Stimulated activated CD4-positive, alpha-beta T cell treated with anti-CD3 and anti-CD28 coated beads, Interleukin-4, amount 100 ng/mL, for 4 hours (primary cell): Measurements from ENCODE around the gene RMND5A.

Experiments used
- DNase-seq, 2 experiments: peaks; one replicate each; pipeline ENCODE4 v3.0.0-alpha.2; 2020

Gene RMND5A

DNA sequence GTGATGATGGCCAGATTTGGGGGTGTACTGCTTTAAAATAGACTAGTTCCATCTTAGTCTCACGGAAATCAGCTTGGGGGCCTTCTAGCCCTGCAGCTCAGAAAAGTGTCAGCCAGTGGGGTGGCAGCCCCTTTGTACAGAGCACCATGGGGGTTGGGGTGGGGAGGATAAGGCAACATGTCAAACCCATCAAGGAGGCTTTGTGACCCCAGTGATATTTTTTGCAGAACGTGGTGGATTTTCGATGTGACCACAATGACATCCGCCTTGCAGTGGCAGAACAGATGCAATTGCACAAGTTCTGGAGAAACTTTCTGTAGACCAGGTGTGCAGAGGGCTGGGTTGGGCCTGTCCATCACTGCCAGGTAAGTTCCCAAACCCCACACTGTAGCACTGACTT lies 73.7 kb downstream of the RMND5A start:
- DNase-seq: no peak

DNA sequence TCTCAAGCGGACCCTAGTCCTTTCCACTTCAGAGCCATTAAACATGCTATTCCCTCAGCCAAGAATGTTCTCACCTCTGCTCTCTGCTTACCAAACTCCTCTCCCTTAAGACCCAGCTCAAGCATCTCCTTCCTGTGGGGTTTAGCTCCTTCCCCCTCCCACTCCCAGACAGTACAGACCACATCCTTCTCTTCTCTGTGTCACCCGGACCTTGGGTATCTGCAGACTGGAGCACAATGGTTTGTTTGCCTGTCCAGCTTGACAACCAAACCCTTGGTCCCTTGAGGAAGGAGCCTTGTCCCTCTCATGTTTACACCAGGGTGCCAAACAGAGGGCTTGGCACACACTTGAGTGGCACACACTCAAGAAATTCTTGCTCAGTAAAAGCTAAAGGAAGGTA lies 74.8 kb downstream of the RMND5A start:
- no peak for DNase-seq

DNA sequence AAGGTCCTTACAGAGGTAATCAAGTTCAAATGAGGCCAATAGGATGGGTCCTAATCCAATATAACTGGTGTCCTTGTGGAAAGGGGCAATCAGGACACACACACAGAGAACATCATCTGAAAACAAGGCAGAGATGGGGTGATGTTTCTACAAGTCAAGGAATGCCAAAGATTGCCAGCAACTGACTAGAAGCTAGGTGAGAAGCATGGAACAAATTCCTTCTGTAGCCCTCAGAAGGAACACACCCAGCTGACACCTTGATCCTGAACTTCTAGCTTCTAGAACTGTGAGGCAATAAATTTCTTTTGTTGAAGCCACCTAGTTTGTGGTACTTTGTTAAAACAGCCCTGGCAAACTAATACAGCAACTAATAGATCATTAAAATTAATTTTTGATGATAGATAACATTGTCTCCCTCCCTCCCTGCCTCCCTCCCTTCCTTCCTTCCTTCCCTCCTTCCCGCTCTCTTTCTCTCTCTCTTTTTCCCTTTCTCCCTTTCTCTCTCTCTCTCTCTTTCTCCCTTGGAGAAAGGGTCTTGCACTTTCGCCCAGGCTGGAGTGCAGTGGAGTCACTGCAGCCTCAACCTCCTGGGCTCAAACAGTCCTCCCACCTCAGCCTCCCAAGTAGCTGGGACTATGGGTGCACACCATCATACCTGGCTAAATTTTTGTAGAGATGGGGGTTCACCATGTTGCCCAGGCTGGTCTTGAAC lies 80.9 kb downstream of the RMND5A start:
- no peak for DNase-seq

DNA sequence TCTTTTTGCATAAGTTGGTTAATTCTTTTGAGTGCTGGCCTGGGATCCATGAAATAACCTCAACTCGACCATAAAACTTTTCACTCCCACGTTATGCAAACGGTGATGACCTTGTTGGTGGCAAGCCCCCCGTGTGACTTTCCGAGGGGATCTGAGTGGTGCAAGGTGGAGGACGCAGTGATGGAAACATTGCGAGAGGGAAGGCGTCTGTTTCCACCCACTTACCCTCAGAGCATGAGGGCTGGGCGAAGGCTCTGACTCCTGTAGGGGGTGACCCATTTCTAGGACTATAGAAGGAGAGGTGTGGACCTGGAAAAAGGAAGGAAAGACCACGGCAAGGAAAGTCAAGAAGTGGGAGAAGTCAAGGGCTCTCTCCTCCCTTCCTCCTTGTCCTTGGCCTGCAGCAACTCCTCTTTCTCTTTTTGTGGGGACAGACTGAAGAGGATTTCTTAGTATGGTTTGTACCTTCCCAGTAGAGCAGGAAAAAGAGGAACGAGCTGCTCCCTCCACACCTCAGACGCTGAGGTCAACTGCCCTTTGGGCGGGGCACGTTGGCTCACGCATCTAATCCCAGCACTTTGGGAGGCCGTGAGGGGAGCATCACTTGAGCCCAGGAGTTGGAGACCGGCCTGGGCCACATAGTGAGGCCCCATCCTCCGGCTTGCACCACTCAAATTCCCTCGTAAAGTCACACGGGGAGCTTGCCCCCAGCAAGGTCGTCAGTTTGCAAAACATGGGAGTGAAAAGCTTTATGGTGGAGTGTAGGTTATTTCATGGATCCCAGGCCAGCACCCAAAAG lies 86.2 kb downstream of the RMND5A start:
- DNase-seq: no peak

DNA sequence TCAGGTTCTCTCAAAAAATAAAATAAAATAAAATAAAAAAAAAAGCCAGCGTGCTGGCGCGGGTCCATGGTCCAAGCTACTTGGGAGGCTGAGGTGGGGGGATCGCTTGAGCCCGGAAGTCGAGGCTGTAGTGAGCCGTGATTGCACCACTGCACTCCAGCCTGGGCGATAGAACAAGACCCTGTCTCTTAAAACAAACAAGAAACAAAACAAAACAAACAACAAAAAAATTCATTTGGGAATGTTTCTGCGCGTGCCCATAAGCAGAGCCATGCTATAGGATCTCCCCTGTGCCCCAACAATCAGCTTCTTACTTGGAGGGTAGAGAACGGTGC lies 87.0 kb downstream of the RMND5A start:
- no peak for DNase-seq

DNA sequence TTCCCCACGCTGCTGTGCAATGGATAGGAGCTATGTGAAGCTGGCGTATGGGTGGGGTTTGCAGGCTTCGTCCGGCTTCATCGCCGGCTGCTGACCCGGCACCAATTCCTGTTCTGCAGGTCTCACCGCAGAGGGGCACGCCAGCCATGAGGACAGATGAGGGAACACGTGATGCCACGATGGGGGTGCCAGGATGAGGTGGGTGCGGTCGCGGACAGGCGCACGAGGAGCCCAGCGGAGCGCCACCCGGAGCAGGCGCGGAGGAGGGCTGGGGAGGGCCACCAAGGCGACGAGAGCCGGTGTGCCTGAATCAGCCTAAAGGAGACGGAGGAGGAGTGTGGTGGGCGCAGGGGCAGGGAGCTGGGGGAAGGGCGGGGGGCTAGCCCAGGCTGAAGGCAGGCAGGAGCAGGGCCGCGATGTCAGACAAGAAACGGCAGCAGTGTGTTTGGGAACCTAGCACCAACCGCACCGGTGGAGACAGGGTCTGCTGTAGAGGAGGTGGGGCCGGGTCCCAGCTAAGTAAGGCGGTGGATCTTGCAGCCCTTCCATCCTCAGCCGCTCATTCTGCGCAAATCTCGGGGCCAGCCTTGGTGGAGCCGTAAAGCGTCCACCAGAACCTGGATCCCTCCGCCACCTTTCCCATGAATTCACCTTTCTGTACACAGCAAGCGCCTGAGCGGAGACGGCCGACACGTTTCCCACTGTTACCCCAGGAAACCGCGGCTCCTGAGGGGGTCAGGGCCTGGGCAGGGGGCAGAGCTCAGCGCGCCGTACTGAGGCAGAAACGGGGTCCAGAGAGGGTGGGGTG lies 87.6 kb downstream of the RMND5A start:
- DNase-seq: peak in 1 of 2 experiments; percentile 34

DNA sequence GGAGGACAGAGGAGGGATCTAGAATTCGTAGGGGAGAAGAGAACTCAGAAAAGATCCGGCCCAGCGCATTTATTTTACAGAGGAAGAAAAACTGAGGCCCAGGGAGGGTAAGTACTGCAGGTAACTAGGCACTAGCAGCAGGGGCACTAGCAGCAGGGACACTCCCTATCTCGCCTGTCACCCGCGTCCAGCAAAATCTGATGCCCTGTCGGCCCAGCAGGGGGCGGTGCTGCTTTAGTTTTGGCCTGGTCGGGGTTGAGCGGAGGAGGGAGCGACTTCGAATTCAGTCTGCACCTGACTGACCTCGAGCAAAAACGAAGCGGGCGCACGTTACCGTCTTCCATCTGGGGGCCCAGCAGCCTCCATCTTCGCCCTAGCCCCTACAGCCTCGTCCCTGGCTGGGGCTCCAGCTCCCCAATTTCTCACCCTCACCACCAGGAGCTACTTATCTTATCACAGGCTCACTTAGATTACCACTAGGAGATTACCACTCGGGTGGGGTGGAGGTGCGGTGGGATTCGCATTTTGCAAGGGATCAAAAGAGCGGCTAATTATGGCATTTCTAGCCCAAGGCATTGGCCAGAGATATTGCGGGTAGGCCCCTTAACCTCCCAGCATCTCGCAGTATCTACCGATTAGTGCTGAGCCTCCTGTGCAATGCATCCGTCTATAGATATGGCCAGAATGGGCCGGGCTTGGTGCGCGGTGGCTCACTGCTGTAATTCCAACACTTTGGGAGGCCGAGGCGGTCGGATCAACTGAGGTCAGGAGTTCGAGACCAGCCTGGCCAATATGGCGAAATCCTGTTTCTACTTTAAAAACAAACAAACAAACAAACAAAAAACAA lies 88.4 kb downstream of the RMND5A start:
- DNase-seq: peak; percentile 87 to 89

DNA sequence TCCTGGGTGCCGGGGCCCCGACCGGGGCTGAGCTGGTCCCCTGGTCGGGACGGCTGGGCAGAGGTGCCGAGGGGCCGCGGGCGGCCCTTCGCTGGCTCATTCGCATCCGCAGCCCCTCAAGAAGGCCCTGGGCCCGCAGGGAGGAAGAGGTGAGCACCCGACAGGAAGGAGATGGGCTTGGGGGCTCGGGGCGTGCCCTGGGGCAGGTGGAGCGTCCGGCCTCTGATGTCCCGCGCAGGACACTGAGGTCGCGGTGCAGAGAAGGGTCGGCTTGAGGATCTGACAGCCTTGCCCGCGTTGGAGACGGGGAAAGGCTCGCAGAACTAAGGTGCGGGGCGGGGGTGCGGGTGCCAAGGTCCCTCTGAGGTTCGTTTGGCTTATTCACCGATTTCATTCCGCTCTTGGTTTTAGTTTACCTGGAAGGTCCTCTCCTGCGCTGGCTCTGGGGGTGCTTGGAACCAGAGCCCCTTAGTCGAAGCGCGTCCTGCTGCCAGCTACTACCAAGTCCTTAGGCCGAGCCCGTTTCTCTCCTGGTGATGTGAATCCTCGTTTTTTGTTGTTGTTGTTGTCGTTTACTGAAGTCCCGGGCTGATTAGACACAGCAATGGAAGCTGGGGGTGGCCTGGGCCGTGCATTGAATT lies 89.5 kb downstream of the RMND5A start:
- DNase-seq: no peak

DNA sequence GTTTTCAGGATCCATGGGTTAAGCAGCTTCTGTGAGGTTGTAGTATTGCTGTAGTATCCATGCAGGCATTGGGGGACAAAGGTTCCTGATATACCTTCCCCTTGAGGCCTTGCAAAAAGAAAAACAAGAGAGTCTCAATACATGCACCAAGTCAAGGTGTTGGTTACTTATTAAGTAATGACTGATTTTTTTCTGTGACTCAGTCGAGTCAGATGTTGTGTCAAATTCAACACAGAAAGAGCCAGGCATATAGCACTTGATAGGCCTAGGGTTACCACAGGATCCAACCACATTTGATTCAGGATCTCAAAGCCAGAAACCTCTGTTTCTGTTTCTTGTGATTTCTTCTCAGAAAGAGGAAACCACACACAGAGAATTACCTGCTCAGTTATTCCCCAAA lies 95.5 kb downstream of the RMND5A start:
- no peak for DNase-seq

DNA sequence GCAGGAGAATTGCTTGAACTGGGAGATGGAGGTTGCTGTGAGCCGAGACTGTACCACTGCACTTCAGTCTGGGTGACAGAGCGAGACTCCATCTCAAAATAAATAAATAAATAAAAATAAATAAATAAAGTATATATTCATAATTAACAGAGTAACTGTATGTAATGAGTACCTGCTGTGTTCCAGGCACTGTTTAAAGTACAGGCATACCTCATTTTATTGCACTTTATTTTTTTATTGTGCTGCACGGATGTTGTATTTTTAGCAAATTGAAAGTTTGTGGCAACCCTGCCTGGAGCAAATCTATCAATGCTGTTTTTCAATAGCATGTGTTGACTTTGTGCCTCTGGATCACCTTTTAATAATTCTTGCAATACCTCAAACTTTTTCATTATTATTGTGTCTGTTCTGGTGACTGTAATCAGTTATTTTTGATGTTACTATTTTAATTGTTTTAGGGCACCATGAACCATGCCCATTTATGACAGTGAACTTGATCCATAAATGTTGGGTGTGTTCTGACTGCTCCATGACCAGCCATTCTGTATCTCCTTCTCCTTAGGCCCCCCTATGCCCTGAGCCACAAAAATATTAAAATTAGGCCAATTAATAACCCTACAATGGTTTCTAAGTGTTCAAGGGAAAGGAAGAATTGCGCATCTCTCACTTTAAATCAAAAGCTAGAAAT lies 98.2 kb downstream of the RMND5A start:
- DNase-seq: no peak

DNA sequence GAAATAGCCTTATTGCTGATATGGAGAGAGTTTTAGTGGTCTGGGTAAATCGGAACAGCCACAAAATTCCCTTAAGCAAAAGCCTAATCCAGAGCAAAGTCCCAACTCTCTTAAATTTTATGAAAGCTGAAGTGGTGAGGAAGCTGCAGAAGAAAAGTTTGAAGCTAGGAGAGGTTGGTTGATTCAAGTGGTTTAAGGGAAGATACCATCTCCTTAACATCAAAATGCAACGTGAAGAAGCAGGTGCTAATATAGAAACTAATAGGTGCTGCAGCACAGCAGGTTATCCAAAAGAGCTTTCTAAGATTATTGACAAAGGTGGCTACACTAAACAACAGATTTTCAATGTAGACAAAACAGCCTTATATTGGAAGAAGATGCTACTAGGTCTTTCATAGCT lies 98.9 kb downstream of the RMND5A start:
- no peak for DNase-seq

DNA sequence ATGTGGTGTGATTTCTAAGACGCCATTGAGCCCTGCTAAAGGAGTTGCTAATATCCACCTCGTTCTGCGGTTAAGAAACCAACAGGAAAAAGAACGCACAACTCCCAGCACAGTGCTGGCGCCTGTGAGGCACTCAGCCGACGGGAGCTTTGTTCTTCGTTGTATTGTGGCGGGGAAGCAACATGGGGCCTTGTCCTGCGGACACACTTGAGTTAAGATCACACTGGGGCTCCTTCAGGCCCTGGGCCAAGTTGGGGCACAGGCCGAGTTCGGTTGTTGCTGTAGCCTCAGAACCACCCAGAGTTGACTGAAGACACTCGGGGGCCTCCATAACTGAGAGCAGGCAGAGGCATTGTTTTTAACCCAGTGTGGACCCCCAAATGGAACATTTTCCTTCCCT lies 101.2 kb downstream of the RMND5A start:
- no peak for DNase-seq

DNA sequence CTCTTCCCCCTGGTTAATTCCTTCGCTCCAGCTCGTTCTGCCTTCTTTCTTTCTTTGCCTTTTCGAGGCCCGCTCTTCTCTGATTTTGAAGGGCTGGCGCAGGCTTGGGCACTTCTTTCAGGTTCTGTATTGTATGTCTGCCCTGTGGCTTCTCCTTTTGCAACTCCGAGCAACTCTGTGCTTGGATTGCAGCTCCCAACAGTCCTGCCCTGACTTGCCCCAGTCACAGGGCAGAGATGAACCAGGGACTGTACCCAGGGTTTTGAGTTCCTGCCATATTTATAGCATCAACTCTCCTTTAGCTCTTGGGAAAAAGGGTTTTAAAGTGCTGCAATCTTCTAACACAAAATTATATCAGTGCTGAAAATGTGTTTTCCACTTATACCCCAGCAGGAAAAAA lies 101.8 kb downstream of the RMND5A start:
- DNase-seq: no peak

DNA sequence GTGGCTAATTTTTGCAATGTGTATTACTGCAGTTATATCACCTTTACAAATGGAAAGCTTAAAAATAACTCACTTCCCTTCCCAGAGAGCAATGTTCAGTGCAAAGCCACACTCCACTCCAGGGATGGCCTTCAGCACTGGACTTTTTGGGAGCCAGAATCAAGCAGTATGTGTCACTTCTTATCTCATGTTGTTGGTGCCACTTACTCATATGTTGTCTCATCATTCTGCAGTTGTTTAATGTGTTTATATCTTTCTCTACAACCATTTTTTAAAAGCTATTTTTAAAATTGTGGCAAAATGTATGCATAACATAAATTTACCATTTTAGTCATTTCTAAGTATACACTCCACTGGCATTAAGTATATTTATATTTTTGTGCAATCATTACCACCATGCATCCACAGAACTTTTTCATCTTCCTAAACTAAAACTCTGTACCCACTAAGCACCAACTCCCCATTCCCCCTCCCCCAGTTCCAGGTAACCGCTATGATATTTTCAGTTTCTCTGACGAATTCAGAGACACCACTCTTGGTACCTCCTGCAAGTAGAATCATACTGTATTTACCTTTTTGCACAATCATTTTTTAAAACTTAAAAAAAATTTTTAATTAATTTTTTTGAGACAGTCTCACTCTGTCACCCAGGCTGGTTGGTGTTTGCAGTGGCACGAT lies 102.7 kb downstream of the RMND5A start:
- DNase-seq: no peak

DNA sequence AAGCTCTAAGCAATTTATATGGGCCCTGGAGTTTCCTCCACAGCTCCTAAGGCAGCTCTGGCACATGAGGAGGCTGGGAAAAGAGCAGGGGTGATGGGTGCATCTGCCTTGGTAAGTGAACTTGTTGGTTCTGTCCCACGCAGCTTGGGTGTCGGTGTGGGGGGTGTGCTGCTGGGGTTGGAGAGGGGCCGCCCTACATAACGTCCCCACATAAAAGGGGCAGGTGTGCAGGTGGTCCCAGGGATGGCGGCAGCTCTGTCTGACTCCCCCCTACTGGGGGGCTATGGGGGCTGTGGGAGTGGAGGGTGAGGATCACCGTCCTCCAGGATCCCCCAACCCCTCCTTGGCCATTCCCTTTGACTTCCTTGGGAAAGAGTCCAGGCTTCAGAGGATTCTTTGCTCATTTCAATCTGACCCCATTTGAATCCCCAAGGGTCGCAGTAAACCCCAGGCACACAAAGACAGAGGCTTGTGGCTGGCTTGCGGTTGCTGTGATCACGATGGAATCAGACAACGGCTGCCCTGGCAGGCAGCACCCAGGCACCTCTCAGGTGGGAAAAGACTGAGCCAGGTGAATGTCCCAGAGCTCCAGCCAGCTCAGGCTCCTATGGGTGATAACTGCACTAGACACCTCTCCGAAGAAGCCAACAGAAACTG lies 105.1 kb downstream of the RMND5A start:
- no peak for DNase-seq

DNA sequence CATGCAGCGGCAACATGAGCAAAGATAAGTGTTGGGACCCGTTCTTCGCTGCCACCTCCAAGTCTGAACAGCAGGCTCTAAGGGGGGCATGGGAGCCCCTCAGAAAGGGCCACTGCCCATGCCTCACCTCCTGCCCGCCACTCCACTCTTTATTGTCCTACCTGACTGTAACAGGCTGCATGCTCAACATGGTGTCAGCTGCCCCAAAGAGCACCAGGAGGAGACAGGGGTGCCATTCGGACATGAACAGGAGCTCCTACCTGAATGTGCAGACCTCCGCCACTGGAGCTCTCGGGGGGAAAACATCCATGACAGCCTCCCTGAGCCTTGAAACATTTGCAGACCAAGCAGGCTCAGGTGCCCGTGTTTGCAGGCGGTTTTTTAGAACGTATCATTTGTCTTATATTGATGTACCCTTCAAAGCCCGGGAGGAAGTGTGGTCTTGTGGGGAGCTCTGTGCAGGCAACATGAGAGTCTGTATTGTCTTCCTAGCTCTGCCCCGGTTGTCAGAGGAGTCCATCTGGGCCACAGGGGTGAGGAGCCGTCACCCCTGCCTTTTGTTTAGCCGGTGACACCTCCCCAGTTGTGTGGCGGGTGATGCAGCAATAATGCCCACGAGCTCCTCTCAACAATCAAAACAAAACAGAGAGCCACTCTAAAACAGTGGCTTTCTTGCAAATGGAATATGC lies 105.7 kb downstream of the RMND5A start:
- no peak for DNase-seq

DNA sequence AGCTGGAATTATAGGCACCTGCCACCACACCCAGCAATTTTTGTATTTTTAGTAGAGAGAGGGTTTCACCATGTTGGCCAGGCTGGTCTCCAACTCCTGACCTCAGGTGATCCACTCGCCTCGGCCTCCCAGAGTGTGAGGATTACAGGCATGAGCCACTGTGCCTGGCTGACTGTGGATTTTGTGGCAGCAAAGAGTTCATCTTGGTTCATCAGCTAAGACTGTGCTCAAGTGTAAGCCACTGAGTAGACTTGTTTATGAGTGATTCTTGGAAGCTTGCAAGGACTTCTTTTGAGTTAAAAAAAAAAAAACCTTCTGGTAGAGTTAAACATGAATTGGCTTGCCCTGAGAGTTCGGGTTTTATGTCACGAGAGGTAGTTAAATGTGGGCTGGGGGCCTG lies 106.9 kb downstream of the RMND5A start:
- DNase-seq: no peak
